ENCODE results near the gene ERICH4. TPM values are rescaled to one million over a fixed set of nuclear protein-coding genes. Genes with fewer than 3 reads are reported as not detected.
A peak's percentile ranks its signal among the peaks of the same experiment; 100 is the strongest.

ERICH4 gene
- total and polyA plus RNA-seq, 9 of the 15 experiments (the other 6 are each of a cell fraction or from before 2014, with no cell fraction given), result not detected

GRCh38 chr19:41397086-41398049 is 45.6 kb upstream of the ERICH4 start, which contains the start of the genes BCKDHA and EXOSC5 (continued):
- peak; percentile 91 for TF ChIP-seq MGA (IDR thresholded peaks at IDR 0.05)
- TF ChIP-seq ETS1 (conservative IDR thresholded peaks at IDR 0.05; ENCODE audit: control insufficient read depth, low read depth, low read length), result peak; percentile 87
- no peak for TF ChIP-seq ZKSCAN1 (IDR thresholded peaks at IDR 0.05; ENCODE audit: low read depth, low read length)
- no peak for TF ChIP-seq ERF (CRISPR knock-in tag; IDR thresholded peaks at IDR 0.05)
- TF ChIP-seq ZNF717 (CRISPR knock-in tag; IDR thresholded peaks at IDR 0.05), result no peak
- TF ChIP-seq RBBP5 (IDR thresholded peaks at IDR 0.05; ENCODE audit: borderline replicate concordance, insufficient read depth, low read length, poor library complexity, severe bottlenecking), result peak; percentile 78
- TF ChIP-seq NUFIP1 (IDR thresholded peaks at IDR 0.05; ENCODE audit: partially characterized antibody), result no peak
- TF ChIP-seq TEAD1 (CRISPR knock-in tag; IDR thresholded peaks at IDR 0.05), result peak in 1 of 2 experiments; percentile 63; a peak in 1 of 4 replicates
- peak; percentile 79 for TF ChIP-seq ELF1 (tag; IDR thresholded peaks at IDR 0.05)
- peak; percentile 77 for TF ChIP-seq POLR2B (IDR thresholded peaks at IDR 0.05; ENCODE audit: low read depth, partially characterized antibody)
- no peak for TF ChIP-seq BRCA1 (IDR thresholded peaks at IDR 0.05)
- no peak for TF ChIP-seq BRCA1 (CRISPR knock-in tag; IDR thresholded peaks at IDR 0.05)
- TF ChIP-seq RB1 (IDR thresholded peaks at IDR 0.05; ENCODE audit: low read depth), result peak; percentile 60; the same call in 1 of the 2 replicates
